GM19395 (cell line): ENCODE data around the gene HACD4.
"Not testable (repeated sequence)": the region's sequence is repeated elsewhere in the genome, so short reads cannot be mapped to it uniquely, and the experiment has no call there.

Experiments used
- ATAC-seq: cut with Tn5 transposase; IDR thresholded peaks from one replicate; pipeline ENCODE4 v1.9.1; 2021; ENCODE audit warnings: mild to moderate bottlenecking, moderate library complexity; ENCODE audit not compliant: unreplicated experiment

The HACD4 gene

DNA sequence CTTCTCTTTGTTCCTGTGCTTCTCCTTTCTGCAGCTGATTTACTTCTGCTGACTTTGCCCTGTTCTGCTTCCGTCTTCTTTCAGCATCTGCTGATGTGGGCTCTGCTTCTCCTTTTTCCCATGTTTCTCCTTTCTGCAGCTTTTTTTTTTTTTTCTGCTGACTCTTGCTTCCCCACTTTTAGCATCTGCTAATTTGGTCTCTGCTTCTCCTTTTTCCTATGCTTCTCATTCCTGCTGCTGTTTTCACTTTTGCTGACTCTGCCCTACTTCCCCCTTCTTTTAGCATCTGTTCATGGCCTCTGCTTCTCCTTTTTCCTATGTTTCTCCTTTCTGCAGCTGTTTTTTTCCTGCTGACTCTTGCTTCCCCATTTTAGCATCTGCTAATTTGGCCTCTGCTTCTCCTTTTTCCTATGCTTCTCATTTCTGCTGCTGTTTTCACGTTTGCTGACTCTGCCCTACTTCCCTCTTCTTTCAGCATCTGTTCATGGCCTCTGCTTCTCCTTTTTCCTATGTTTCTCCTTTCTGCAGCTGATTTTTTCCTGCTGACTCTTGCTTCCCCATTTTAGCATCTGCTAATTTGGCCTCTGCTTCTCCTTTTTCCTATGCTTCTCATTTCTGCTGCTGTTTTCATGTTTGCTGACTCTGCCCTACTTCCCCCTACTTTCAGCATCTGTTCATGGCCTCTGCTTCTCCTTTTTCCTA, 58.0 kb downstream of the HACD4 start:
- not testable (repeated sequence) for ATAC-seq

DNA sequence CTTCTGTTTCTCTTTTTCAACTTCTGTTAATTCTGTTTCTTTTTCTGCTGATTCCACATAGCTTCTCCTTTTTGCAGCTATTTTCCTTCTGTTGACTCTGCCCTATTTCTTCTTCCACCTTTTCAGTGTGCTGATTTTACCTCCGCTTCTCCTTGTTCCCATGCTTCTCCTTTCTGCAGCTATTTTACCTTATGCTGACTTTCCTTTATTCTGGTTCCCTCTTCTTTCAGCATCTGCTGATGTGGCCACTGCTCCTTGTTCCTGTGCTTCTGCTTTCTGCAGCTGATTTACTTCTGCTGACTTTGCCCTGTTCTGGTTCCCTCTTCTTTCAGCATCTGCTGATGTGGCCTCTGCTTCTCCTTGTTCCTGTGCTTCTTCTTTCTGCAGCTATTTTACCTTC, 58.8 kb downstream of the HACD4 start:
- ATAC-seq = no peak

DNA sequence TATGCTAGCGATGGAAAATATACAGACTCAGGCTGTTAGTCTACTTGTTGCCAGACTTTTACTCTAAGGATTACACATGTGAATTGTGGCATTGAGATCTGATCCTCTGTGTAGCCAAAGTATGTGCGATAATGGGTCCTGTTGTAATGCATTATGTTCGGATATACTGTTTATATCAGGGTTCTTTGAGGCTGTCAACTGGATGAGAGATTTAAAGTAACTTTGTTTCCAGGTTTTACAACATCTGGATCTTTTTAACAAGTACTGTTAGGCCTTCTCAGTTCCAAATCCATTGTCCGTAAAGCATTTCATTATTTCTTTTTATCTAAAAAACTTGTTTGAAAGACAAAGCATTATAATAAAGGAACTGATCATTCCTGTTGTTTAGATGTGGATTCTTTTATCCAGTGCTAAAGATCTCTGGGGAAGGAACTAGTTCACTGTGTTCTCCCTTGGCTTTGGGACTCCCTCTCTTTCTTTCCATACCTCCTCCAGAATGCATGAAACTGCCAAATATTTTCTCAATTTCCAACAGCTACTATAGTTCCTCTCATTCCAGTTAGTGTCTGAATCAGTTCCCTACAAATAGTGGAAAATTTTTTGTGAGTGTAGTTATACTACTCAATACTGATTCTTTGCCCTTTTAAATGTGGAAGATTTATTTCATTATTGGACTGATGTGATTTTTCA, 68.8 kb downstream of the HACD4 start:
- no peak for ATAC-seq

DNA sequence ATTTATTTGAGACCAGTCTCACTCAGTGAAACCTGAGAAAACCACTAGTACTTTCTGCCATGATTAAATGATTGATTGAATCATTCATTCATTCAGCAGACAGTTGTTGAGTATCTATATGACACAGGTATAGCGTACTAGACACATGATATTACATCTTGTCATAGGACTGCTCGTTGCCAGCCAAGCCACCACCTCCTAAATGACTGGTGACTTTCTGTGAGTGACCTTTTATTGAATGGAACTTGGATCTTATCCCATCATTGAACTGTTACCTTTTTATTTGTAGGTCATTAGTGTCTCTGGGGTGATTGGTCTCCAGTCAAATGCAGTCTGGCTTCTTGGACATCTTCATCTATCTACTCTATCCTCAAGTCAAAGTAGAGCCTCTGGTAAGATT, 80.7 kb downstream of the HACD4 start:
- ATAC-seq = no peak
